GM18526 (cell line): Measurements from ENCODE around the gene MECR.

ENCODE experiments used
- POLR2A ChIP-seq: IDR thresholded peaks from 3 replicates; pipeline ENCODE4 v1.6.1; 2011; ENCODE audit not compliant: insufficient read length; ENCODE audit errors: extremely low read depth

The MECR gene

DNA sequence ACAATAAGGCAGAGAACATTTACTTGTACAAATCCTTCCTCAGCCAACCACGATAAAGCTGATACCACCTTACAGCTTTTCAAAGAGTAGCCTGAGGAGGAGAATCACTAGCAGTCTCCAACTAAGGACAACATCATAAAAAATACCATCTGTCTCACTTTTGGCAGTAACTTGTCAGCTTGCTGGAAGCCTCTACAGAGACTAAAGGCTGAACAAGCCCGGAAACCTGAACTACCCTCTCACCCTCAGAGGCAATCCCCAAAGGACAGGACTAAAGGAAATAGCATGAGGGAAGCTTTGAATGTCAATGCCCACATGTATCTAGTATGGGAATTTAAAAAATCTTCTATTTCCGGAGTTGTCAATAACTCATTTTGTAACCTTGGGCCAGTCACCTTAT, 59.6 kb downstream of the MECR start:
- TF ChIP-seq POLR2A: no peak

DNA sequence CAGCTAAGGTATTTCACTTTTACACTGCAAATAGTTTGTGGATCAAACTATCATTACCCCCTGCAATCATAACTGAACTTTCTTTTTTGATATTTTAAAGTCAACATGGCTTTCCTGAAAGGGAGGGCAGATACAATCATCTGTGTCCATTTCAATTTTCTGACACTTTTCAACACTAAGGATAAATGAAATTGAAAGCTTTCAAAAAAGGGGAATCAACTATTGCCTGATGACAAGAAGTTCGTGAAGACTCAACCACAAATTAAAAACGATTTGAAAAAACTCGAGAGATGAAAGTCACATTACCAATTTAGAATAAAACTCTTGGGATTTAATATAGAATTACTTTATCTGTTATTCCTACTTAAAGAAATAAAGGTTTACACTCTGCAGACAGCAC, 60.8 kb downstream of the MECR start:
- no peak for TF ChIP-seq POLR2A

DNA sequence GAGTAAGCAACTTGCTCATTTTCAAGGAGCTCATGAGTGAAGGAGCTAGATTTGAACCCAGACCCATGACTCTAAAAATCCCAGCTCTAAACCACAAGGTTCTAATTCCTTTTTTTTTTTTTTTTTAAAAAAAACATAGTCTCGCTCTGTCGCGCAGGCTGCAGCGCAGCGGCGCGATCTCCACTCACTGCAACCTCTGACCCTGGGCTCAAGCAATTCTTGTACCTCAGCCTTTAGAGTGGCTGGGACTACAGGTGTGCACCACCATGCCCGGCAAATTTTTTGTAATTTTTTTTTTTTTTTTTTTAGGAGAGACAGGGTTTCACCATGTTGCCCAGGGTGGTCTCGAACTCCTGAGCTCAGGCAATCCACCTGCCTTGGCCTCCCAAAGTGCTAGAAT, 62.8 kb downstream of the MECR start:
- TF ChIP-seq POLR2A: no peak

DNA sequence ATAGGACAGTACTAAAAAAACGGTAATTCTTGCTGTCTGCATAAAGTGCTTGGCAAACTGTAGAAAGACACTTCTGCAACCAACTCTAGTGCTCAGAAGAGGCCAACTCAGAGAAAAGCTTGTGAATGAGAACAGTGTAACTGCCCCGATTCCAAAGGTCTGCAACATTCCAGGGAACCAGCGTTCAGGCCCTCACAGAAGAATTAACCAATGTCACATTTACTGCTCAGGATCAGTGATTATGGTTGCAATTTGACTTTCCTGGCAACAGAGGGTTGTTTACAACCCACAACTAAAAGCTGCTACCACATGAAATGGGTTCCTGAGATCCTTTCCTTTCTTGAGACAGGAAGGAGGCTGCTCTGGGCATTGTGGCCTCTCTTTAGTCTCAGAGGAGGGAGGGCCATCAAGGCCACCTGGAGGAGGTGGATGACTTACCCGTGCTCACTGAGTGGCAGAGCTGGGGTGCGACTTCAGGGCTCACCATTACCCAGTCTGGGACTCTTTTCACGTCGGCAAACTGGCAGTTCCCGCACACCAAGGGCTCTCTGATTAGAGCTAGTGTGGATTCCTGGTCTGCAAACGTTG, 64.3 kb downstream of the MECR start:
- no peak for TF ChIP-seq POLR2A

DNA sequence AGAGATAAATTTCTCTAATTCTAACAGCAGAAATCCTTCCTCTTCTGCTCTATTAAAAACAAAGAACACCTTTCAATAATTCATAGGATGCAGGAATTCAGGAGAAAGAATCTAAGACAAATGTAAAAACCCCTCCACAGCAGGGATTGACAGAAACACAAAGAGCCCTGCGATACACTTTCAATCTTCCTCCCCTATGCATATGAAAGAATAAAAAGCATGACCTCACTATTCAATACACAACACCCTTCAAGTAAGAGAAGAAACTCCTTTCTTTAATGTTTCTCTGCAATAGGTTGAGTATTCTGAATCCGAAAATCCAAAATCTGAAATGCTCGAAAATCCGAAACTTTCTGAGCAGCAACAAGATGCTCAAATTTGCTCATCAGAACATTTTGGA, 66.1 kb downstream of the MECR start:
- no peak for TF ChIP-seq POLR2A

DNA sequence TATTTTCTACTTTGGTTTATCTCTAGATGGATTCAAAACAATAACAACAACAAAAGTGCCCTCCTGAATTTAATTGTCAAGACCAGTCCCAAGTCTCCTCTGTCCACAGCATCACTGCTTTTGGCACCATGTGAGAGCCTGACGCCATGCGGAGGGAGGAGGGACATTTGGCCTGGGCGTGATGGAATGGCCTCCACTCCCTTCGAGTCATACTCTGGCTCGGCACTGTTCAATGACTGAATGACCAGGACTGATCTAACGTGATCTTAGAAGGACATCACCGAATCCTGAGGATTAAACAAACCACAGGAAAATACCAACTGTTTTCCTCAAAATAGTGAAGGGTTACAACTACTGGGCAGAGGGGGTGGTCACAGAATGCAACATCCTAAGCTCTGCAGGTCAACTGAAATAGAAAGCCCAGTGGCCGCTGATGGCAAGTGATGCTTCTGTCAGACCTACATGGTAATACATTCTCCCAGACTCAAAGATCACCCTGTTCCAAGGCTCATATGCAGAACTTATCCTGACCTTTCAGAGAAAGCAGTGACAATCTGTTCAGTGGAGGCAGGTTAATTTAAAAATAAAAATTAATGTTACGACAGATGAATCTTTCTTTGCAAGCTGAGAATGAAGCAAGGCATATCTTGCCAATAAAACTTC, 68.1 kb downstream of the MECR start:
- no peak for TF ChIP-seq POLR2A

DNA sequence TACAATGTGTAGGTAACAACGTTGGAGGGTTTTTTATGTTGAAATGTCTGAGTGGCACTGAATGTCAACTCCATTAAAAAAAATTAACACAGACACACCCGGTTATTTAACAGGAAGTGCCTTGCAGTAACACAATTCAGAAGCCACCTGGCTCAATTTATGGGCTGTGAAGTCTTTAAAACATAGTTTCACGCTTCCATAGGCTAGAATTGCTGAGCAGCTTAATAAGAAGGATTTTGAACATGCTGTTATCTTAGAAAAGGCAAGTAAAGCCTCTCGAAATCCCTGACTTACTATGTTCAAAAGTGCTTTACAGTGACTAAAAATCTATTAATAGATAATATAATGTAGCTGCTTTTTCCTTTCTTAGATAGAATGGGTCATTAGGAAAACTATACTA, 68.7 kb downstream of the MECR start:
- no peak for TF ChIP-seq POLR2A

DNA sequence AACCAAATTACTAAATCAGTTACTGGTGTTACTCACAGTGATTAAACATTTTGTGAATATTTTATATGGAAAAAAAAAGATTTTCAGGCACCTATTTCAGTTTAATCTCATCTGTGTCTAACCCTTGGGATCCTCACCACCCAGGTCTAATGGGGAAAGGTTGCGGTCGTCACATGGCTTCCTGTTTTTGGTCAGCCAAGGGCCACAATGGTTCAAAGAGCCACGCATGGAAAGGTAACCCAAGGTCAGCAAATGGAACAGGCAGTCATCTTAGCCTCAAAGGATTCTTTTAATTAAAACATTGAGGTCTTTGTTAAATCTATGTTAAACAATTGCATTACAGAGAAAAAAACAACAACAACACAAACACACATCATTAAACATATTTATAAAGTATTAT, 71.0 kb downstream of the MECR start:
- TF ChIP-seq POLR2A: no peak

DNA sequence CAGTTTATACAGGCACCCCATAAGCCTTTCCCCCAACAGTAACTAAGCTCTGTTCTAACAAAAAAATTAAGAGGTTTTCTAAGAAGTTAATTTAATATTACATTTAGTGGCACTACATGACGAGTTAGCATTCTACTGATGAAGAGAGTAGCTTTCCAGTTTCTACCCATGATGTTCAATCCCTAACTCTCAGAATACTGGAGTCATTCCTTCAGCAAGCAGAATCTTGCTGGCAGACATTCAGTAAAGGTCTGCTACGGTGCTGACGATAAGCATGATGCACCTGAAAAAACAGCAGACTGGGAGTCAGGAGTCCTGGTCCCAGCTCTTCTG, 73.5 kb downstream of the MECR start:
- TF ChIP-seq POLR2A: no peak

DNA sequence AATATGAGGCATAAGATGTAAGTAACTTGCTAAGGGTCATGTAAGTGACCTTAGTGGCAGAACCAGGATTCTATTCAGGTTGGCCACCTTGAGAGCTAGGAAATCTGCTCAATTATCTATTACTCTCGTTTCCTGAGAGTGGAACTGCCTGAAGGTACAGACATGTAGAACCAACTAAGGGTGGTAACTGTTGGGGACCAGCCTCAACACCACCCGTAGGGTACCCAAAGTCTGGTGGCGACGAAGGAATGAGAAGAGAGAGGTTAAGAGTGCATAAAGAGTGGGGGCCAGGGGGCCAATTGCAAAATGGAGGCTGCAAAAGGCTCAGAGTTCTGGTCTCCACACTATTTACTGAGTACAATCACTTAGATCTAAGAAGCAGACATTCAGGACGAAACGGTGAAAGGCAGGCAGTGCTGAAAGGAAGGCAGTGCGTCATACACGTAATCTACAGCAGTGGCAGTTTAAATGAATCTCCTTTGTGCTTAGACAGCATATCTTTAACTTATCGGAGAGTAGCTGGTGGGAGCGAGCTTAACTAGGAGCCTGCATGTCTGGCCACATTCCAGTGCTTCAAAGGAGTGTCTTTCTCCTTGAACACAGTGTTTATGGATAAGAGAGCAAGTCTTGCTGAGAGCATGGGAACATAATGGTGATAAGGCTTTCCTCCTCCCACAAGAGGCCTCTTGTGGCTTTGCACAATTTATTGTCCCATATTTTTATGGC, 74.0 kb downstream of the MECR start:
- TF ChIP-seq POLR2A: no peak

DNA sequence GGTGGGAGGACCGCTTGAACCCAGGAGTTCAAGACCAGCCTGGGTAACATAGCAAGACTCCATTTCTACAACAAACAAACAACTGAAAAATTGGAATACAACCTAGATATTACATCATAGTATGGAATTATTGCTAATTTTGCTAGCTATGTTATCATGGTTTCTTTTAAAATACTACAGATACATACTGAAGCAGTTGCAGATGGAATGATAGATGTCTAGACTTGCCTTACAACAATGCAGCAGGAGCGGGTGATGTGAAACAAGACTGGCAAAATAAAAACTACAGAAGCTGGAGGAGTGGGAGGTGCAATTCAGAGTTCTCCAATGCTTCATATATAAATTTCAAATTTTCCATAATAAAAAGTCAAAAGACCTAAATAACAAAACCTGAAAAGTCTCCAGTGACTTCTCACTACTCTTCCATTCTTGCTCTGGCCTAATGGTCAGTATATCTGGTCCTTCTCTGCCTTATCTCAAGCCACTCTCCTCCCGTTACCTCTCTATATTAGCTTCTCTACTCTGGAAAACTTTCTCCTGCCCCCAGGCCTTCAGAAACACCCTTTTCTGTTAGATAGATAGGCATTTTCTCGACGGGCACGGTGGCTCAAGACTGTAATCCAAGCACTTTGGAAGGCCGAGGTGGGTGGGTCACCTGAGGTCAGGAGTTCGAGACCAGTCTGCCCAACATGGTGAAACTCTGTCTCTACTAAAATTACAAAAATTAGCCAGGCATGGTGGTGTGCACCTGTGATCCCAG, 78.5 kb downstream of the MECR start:
- no peak for TF ChIP-seq POLR2A

DNA sequence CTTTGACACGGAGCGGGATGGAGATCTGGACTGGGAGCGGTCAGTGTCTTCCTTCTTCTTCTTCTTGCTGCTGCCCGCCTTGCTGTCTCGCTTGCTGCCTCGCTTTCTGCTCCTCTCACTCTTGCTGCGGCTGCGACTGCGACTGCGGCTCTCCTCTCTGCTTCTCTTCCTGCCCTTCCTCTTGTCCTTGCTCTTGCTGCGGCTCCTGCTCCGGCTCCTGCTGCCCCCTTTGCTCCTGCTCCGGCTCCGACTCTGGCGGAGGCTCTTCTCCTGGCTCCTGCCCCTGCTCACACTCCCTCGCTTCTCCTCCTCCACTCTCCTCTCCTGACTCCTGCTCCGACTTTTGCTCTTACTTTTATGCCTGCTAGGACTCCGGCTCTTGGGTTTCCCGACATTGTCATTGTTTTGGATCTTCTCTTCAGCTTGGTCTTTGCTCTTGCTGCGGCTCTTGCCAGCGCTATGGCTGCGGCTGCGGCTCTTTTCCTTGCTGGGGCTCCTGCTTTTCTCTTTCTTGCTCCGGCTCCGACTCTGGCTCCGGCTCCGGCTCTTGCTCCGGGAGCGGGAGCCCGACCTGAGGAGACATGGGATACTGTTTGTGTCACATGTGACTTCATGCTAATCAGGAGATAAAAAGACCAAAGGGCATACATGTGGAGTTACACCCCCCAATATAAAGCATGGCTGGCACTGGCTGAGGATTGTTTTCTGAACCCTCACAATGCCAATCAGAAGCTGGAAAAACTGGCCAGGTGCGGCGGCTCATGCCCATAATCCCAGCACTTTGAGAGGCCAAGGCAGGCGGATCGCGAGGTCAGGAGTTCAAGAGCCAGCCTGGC, 81.9 kb downstream of the MECR start:
- no peak for TF ChIP-seq POLR2A

DNA sequence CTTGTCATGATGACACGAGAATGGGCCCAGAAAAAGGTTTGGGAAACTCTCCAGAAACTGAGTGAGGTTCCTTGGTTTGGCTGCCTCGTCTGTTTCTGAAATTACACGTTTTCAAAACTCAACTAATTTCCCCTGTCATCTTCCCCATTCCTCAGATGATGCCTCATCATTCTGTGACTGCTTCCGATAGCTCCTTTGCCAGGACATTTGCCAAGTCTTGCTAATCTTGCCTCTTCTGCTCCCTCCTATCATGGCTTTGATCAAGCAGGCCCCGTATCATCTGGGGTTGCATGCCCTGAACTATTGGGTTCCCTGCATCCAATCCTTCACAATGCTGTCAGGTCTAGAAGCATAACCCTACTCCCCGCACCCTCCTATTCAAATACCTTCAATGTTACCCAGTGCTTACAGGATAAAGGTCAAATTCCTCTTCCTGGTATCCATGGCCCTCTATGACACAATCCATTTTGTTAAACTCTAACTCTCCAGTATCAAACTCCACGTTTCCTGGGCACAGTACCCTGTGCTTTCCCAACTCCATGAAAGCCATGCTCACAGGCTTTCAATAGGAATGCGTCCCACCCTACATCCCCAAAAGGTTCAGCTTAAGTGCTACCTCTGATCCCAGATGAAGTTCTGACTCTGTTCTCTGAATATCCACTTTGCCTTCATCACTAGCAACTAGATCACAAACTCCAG, 84.8 kb downstream of the MECR start:
- TF ChIP-seq POLR2A: no peak

DNA sequence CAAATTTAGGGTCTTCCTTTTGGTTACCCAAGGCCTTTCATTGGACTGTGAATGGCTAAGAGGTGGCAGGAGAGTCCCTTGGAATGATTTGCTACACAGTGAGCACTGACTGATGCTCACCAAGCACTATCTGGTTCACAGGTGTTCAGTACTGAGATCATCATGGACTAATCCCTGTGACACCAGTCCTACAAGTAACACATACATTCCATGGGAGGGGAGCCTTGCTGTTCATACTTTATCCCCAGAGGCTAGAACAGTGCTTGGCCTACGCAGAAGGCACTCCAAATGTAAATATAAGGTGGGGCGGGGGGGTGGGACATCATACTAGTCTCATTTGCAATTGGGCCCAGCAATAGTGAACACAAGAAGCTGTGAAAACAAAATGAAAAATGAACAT, 86.6 kb downstream of the MECR start:
- no peak for TF ChIP-seq POLR2A

DNA sequence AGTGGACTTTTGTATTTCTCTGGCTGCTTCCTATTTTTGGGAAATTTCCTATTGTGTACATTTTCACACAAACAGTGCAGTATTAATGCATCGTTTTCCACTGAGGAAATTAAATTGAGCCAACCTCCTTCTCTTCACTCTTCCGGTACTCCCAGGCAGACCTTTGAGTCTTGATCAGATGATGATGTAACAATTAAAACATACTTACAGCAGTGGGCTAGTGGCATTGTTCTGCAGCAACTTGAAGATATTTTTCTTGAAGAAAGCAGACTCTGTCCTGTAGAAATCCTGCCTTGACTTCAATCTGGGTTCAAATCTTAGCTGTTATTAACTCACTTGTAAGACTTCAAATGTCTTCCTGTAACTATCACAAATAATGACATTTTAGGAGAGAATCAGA, 88.0 kb downstream of the MECR start:
- TF ChIP-seq POLR2A: no peak
